Activated naive CD4-positive, alpha-beta T cell treated with anti-CD3 and anti-CD28 coated beads, Interleukin-2, amount 50 U/mL, for 24 hours (primary cell): ENCODE results near the gene SLC12A7.
"Not testable (repeated sequence)": the region's sequence is repeated elsewhere in the genome, so short reads cannot be mapped to it uniquely, and the experiment has no call there.

Source experiments
- H3K27ac Mint-ChIP-seq: one replicate; pipeline ENCODE4 v1.8.0; 2021; ENCODE audit warnings: mild to moderate bottlenecking, mixed read lengths
- H3K27me3 Mint-ChIP-seq: one replicate; pipeline ENCODE4 v1.8.0; 2021; ENCODE audit warnings: mixed read lengths
- H3K36me3 Mint-ChIP-seq: one replicate; pipeline ENCODE4 v1.8.0; 2021; ENCODE audit warnings: mixed read lengths
- H3K4me1 Mint-ChIP-seq: one replicate; pipeline ENCODE4 v1.8.0; 2021; ENCODE audit warnings: mixed read lengths
- H3K4me3 Mint-ChIP-seq: one replicate; pipeline ENCODE4 v1.8.0; 2021; ENCODE audit warnings: mild to moderate bottlenecking, mixed read lengths
- H3K9me3 Mint-ChIP-seq: one replicate; pipeline ENCODE4 v1.8.0; 2021; ENCODE audit warnings: mixed read lengths

Gene SLC12A7

DNA sequence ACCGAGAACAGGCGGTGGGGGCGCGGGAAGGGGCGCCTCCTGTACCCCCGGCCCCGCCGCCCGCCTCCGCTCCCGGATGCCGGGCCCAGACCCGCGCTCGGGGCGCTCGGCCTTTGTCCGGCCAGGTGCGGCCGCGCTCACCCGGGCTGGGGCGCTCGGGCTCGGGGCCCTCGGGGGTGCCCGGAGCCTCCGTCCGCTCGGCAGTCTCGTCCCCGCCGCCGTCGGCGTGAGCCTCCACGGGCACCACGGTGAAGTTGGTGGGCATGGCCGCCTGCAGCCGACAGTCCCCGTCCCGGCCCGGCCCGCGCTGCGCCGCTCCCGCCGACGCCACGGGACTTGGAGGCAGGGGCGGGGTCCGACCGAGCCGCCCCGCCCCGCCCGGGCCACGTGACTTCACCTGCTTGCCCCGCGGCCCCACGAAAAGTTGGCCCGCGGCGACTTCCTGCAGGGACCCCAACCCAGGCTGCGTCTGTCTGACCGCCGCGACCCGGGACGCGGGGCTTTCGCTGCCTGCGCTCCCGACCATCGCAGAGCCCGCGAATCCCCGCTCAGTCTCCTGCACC lies at the start of gene SLC12A7:
TSS of gene SLC12A7 (minus strand) at position 337 of the 563 bp plus-strand sequence. CDS start at position 265, 72 bp downstream.
- H3K4me1 Mint-ChIP-seq, result peaks cover 35% of the 10 kb centered on the region
- H3K27ac Mint-ChIP-seq, result peak within 1 kb of the TSS; percentile 94
- no peaks in the 10 kb centered on the region for H3K36me3 Mint-ChIP-seq
- no peaks in the 10 kb centered on the region for H3K27me3 Mint-ChIP-seq
- H3K4me3 Mint-ChIP-seq, result peak within 1 kb of the TSS; percentile 88
- H3K9me3 Mint-ChIP-seq, result no peaks in the 10 kb centered on the region

DNA sequence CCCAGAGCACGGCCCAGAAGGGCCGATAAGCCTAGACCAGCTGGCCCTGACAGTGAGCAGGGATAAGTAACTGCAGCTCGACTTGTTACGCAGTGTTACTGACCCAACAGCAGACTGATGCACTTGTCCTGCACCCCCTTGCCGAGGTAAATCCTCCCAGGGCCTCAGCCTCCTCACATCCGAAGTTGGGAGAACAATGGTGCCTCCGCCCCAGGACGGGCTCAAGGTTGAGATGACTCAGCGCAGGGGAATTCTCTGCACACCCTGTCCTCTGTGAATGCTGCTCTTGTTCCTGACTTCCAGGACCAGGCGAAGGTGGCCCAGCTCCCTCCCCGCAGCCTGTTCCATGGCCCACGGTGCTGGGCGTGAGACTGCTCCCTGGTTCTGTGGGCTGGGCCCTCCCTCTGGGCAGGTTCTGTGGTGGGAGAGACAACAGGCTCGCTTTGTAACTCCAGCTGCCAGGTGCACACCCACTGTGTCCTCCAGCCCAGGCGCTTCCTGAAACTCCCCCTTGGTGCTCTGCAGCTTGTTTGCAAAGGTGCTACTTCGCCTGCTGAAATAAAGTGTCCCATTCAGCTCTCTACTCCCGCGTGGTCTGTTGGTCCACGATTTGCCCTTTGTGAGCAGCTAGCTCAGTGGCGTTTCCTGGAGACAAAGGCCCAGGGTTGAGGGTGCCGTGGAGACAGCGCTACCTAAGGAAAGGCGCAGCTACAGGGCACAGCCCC lies 49.4 kb upstream of the SLC12A7 start:
- peaks cover 26% of the 10 kb centered on the region for H3K27me3 Mint-ChIP-seq
- no peak overlapping the region for H3K27ac Mint-ChIP-seq
- no peak overlapping the region for H3K4me3 Mint-ChIP-seq
- no peaks in the 10 kb centered on the region for H3K9me3 Mint-ChIP-seq
- peaks cover 2% of the 10 kb centered on the region for H3K36me3 Mint-ChIP-seq
- no peaks in the 10 kb centered on the region for H3K4me1 Mint-ChIP-seq

GRCh38 chr5:1159774-1160406 lies 48.0 kb upstream of the SLC12A7 start:
- Mint-ChIP-seq H3K27ac (peak overlapping the region; percentile 43), H3K27me3 (peaks cover 26% of the 10 kb centered on the region), H3K4me1 (no peaks in the 10 kb centered on the region), H3K36me3 (peaks cover 2% of the 10 kb centered on the region), H3K9me3 (no peaks in the 10 kb centered on the region), H3K4me3 (no peak overlapping the region)

DNA sequence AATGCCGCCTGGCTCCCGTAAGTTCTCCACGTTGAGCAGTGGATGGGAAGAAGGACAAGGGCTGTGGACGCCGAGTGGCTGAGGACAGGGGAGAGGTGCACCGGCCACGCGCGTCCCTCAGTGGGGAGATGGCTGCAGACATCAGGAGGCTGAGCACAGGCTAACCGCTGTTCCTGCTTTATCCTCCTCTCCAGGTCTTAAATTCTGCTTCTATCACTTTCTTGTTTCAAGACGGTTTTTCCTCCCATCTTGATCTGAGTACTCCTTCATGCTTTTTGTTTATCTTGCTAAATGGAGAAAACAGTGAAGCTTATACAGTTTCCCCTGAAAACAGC lies 47.4 kb upstream of the SLC12A7 start:
- H3K27me3 Mint-ChIP-seq, result peaks cover 29% of the 10 kb centered on the region

GRCh38 chr5:1158647-1159340 lies 46.9 kb upstream of the SLC12A7 start:
- H3K27ac Mint-ChIP-seq, result no peak overlapping the region
- no peak overlapping the region for H3K4me3 Mint-ChIP-seq
- peaks cover 31% of the 10 kb centered on the region for H3K27me3 Mint-ChIP-seq

More for the DNA sequence above, 47.4 kb upstream of the SLC12A7 start:
- H3K4me1 Mint-ChIP-seq, result no peaks in the 10 kb centered on the region
- H3K36me3 Mint-ChIP-seq, result peaks cover 2% of the 10 kb centered on the region
- no peak overlapping the region for H3K4me3 Mint-ChIP-seq
- peak overlapping the region; percentile 1 for H3K27ac Mint-ChIP-seq
- no peaks in the 10 kb centered on the region for H3K9me3 Mint-ChIP-seq

DNA sequence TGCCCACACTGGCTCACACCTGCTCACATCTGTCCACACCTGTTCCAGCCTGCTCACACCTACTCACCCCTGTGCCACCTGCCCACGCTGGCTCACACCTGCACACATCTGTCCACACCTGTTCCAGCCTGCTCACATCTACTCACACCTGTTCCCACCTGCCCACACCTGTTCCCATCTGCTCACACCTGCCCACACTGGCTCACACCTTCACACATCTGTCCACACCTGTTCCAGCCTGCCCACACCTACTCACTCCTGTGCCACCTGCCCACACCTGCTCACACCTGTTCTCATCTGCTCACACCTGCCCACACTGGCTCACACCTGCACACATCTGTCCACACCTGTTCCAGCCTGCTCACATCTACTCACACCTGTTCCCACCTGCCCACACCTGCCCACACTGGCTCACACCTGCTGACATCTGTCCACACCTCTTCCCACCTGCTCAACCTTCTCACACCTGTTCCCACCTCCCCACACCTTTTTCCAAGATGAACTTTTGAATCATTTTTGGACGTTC lies 45.7 kb upstream of the SLC12A7 start:
- not testable (repeated sequence) for H3K36me3 Mint-ChIP-seq, H3K9me3 Mint-ChIP-seq, H3K4me1 Mint-ChIP-seq
- peak overlapping the region; percentile 32 for H3K27ac Mint-ChIP-seq
- H3K4me3 Mint-ChIP-seq, result peak overlapping the region; percentile 43
- H3K27me3 Mint-ChIP-seq, result peaks cover 34% of the 10 kb centered on the region

More at GRCh38 chr5:1158647-1159340, 46.9 kb upstream of the SLC12A7 start:
- Mint-ChIP-seq H3K4me1 (no peaks in the 10 kb centered on the region), H3K9me3 (no peaks in the 10 kb centered on the region), H3K36me3 (peaks cover 2% of the 10 kb centered on the region)

DNA sequence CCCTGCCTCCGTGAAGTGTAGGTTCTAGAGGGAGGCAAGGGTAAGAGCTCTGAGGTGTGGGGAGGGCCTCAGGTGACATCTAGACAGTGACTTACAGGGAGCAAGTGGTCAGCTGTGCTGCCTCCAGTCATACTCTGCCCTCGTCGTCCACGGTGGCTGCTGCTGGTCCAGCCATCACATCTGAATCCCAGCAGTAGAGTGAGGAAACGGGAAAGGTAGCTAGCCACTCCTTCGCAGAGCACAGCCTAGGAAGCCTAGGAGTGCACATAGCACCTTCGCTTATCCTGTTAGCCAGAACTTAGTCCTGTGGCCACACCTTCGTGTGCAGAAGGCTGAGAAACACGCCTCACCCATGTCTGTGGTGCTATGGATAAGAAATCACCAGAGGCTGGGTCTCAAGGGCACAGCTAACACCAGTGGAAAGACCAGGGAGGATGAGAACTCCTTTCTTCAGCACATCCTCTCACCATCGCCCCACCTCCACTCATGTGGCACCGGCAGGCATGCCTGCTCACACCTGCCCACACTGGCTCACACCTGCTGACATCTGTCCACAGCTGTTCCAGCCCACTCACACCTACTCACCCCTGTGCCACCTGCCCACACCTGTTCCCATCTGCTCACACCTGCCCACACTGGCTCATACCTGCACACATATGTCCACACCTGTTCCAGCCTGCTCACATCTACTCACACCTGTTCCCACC lies 45.0 kb upstream of the SLC12A7 start:
- peak overlapping the region; percentile 43 for H3K4me3 Mint-ChIP-seq

DNA sequence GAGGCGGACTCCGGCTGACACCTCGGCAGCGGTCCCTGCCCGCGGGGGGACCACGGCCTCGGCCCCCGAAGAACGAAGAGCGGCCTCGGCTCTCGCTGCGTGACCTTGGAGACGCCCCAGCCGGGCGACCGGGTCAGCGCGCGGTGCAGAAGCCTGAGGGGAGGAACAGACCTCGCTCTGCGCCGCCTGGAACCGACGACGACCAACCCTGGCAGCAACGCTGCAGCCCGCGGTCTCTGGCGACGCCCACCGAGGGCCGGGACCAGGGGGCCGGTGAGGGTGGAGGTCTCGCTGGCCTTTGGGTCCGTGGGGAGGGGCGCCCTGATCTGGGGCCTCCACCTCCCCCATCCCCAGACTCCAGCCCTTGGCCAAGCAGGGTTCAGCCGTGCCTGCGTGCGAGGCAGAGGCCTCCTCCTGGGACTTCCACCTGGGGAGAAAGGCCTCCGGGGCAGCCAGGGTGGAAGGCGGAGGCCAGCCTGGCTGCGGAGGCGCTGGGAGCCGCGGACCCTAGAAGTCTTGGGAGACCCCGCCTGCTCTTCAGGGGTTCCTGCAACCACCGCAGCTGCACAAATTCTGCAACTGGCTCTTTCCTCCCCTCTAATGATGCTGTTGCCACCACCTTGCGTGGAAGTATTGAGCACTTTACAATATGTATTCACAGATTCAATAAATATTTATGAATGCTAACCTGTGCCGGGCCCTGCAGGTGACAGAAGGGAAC lies 44.3 kb upstream of the SLC12A7 start:
- peaks cover 2% of the 10 kb centered on the region for H3K36me3 Mint-ChIP-seq
- H3K9me3 Mint-ChIP-seq, result no peaks in the 10 kb centered on the region
- H3K4me3 Mint-ChIP-seq, result no peak overlapping the region
- no peaks in the 10 kb centered on the region for H3K4me1 Mint-ChIP-seq
- H3K27ac Mint-ChIP-seq, result no peak overlapping the region
- peaks cover 35% of the 10 kb centered on the region for H3K27me3 Mint-ChIP-seq

More for the DNA sequence above, 45.0 kb upstream of the SLC12A7 start:
- Mint-ChIP-seq H3K36me3 (peaks cover 2% of the 10 kb centered on the region), H3K27ac (peak overlapping the region; percentile 32), H3K27me3 (peaks cover 34% of the 10 kb centered on the region), H3K4me1 (no peaks in the 10 kb centered on the region), H3K9me3 (no peaks in the 10 kb centered on the region)

GRCh38 chr5:1155191-1156032 lies 43.5 kb upstream of the SLC12A7 start:
- H3K36me3 Mint-ChIP-seq, result peaks cover 2% of the 10 kb centered on the region
- H3K9me3 Mint-ChIP-seq, result no peaks in the 10 kb centered on the region
- peaks cover 37% of the 10 kb centered on the region for H3K27me3 Mint-ChIP-seq
- no peaks in the 10 kb centered on the region for H3K4me1 Mint-ChIP-seq
- H3K27ac Mint-ChIP-seq, result no peak overlapping the region
- H3K4me3 Mint-ChIP-seq, result no peak overlapping the region

DNA sequence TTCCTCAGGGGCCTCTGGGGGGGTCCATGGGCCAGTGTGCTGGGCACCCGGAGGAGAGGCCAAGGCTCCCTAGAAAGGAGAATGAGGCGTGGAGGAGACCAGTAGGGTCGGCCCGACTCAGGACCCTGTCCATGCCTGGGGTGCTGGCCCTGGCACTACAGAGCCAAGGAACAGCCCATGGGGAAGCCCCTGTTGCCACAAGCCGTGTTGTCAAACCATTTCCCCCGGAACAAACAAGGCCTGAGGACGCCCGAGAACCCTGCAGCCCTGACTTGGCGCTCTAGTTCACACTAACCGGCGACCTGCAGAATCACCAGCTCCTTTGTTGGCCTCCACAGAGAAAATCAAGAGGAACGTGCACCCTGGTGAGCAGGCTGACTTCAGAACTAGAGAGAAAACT lies 41.6 kb upstream of the SLC12A7 start:
- no peaks in the 10 kb centered on the region for H3K4me1 Mint-ChIP-seq
- no peak overlapping the region for H3K4me3 Mint-ChIP-seq
- peaks cover 2% of the 10 kb centered on the region for H3K36me3 Mint-ChIP-seq
- H3K27me3 Mint-ChIP-seq, result peaks cover 29% of the 10 kb centered on the region
- H3K9me3 Mint-ChIP-seq, result no peaks in the 10 kb centered on the region
- no peak overlapping the region for H3K27ac Mint-ChIP-seq

GRCh38 chr5:1152771-1153282 lies 41.0 kb upstream of the SLC12A7 start:
- Mint-ChIP-seq H3K4me1 (no peaks in the 10 kb centered on the region), H3K27me3 (peaks cover 25% of the 10 kb centered on the region), H3K9me3 (no peaks in the 10 kb centered on the region), H3K27ac (no peak overlapping the region), H3K4me3 (no peak overlapping the region), H3K36me3 (peaks cover 2% of the 10 kb centered on the region)

DNA sequence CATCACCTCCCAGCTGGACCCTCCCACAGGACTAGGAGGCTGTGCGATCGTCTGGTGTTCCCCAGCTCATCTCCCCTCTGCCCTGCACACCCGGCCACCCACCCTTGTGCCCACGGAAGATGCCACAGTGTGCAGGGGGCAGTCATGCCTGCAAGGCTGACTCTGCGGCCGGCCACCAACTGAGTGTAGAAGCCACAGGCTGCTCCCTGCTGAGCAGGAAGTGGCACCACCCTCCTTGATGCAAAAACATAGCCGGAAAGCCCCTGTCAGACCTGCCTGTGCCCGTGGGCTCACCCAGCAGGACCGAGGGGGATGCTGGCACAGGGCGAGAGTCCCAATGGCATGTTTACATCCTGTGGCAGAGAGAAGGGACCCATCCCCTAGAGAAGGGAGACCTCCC lies 40.3 kb upstream of the SLC12A7 start:
- H3K4me3 Mint-ChIP-seq, result no peak overlapping the region
- H3K4me1 Mint-ChIP-seq, result no peaks in the 10 kb centered on the region
- no peak overlapping the region for H3K27ac Mint-ChIP-seq
- H3K9me3 Mint-ChIP-seq, result no peaks in the 10 kb centered on the region
- H3K36me3 Mint-ChIP-seq, result no peaks in the 10 kb centered on the region
- peaks cover 19% of the 10 kb centered on the region for H3K27me3 Mint-ChIP-seq

DNA sequence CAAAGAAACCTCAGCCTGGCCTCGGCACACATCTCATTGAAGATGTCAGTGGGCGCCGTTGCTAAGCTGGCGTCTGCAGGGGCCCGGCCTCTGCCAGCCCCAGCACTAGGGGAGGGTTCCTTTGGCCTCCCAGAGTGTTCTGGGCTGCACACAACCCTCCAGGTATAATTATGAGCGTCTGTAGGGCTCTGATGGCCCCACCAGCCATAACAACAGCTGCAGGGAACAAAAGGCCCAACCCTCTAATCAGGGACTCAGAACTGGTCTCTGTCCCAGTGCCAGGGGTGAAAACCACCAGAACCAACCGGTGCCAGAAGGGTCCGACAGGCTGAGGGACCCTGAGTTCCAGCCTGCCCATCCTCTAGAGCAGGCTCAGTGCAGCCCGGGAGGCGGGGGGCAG lies 39.5 kb upstream of the SLC12A7 start:
- peaks cover 12% of the 10 kb centered on the region for H3K27me3 Mint-ChIP-seq
- no peaks in the 10 kb centered on the region for H3K9me3 Mint-ChIP-seq
- H3K4me1 Mint-ChIP-seq, result no peaks in the 10 kb centered on the region
- no peaks in the 10 kb centered on the region for H3K36me3 Mint-ChIP-seq
- H3K4me3 Mint-ChIP-seq, result no peak overlapping the region
- no peak overlapping the region for H3K27ac Mint-ChIP-seq

DNA sequence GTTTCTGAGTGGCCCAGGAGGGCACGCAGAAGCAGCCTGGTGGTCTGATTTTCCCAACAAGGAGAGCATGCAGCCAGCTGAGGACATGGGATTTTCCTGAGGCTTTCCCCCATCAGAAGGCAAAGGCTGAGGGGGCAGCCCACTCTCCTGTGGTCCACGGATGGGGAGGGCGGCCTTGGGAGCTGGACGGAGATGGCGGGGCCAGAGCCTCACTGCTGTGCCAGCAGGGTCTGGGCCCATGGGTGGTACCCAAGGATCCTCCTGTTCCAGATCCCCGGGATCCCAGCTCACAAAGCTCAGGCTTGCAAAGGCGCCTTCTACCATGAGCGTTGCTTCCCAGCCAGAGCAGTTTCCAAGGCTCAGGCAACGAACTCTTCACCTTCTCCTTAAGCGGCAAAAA lies 39.0 kb upstream of the SLC12A7 start:
- H3K4me3 Mint-ChIP-seq, result no peak overlapping the region
- H3K4me1 Mint-ChIP-seq, result no peaks in the 10 kb centered on the region

More for the DNA sequence above, 39.0 kb upstream of the SLC12A7 start:
- H3K27ac Mint-ChIP-seq, result no peak overlapping the region
- no peaks in the 10 kb centered on the region for H3K9me3 Mint-ChIP-seq
- peaks cover 12% of the 10 kb centered on the region for H3K27me3 Mint-ChIP-seq
- no peaks in the 10 kb centered on the region for H3K36me3 Mint-ChIP-seq
